ENCODE data around the gene SLC25A43.

GRCh38 chrX:119475389-119476101, 76.4 kb downstream of the SLC25A43 start:
- no peak for TF ChIP-seq CTCF (IDR thresholded peaks at IDR 0.05)
- TF ChIP-seq POLR2A (IDR thresholded peaks at IDR 0.05), result no peak
